ENCODE results near the gene ENPP7.

DNA sequence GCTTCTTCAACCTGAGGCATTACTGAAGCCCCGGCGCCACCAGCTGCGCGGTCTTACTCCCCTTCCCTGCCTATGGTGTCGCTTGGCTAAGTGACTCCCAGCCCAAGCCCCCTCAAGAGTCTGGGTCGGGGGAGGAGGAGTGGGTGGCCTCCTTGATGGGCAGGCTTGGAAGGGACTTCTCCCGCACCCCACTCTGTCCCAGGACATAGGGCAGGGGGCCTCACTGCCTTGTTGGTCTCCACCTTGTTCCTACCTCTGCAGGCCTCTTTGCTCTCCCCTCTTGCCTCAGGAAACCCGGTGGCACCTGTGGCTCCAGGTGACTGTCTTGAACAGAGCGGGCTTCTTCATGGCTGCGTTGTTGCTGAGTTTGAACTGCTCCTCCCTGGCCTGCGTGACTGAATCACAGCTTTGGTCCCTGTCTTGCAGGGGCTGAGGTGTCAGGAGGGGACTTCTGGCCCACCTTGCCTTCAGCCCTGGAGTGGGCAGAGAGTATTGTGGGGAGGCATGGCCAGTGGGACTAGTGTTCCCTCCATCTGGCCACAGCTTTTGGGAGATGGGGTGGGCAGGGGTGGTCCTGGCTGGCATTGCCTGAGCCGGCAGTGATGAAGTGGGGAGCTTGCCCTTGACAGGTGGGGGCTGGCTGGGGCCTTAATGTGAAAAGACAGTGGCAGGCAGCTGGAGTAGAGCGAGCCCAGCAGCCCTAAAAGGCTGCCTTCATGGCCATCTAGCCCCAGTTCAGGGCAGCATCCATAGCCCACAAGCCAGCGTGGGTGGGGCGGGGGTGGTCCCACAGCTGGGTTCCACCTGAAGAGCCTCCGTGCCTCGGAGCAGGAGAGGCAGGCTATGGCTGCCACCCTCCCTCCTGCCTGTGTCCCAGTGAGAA lies 54.5 kb downstream of the ENPP7 start:
- TF ChIP-seq, protein P1, sequence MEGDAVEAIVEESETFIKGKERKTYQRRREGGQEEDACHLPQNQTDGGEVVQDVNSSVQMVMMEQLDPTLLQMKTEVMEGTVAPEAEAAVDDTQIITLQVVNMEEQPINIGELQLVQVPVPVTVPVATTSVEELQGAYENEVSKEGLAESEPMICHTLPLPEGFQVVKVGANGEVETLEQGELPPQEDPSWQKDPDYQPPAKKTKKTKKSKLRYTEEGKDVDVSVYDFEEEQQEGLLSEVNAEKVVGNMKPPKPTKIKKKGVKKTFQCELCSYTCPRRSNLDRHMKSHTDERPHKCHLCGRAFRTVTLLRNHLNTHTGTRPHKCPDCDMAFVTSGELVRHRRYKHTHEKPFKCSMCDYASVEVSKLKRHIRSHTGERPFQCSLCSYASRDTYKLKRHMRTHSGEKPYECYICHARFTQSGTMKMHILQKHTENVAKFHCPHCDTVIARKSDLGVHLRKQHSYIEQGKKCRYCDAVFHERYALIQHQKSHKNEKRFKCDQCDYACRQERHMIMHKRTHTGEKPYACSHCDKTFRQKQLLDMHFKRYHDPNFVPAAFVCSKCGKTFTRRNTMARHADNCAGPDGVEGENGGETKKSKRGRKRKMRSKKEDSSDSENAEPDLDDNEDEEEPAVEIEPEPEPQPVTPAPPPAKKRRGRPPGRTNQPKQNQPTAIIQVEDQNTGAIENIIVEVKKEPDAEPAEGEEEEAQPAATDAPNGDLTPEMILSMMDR (IDR thresholded peaks at IDR 0.05; ENCODE audit: insufficient read depth, low read length, poor library complexity, severe bottlenecking): no peak
- no peak for TF ChIP-seq EZH2phosphoT487 (conservative IDR thresholded peaks at IDR 0.05; ENCODE audit: low read length)
